Thyroid gland (tissue), 4 donors: ENCODE results near the gene AP4S1. TPM values are rescaled to one million over a fixed set of nuclear protein-coding genes. Genes with fewer than 3 reads are reported as not detected.

Experiments used
- DNase-seq, 2 donors: peaks; one replicate each; pipeline ENCODE4 v3.0.0-alpha.2; 2019
- H3K27ac ChIP-seq, 3 donors: fragments of 200-600 bp; sonication (generic); 1 replicate in 2 of 3; 2 replicates in 1 of 3; pipeline ENCODE4 v1.5.1; 2016 to 2019; ENCODE audit warnings: mild to moderate bottlenecking in 1 of 3, moderate library complexity in 1 of 3
- H3K27me3 ChIP-seq: fragments of 200-600 bp; sonication (generic); one replicate; pipeline ENCODE4 v1.5.1; 2019
- H3K36me3 ChIP-seq, 2 donors: fragments of 200-600 bp; sonication (generic); one replicate each; pipeline ENCODE4 v1.5.1; 2016 to 2019
- H3K4me1 ChIP-seq, 2 donors: fragments of 200-600 bp; sonication (generic); one replicate each; pipeline ENCODE4 v1.5.1; 2017 to 2019
- H3K4me3 ChIP-seq, 3 donors: fragments of 200-600 bp; sonication (generic); replicated peaks in 1 of 3; 1 replicate in 2 of 3; 2 replicates in 1 of 3; pipeline ENCODE4 v1.5.1; 2016; ENCODE audit warnings: mild to moderate bottlenecking in 1 of 3
- H3K9me3 ChIP-seq: fragments of 200-600 bp; sonication (generic); one replicate; pipeline ENCODE4 v1.5.1; 2017
- CTCF ChIP-seq, 6 experiments: fragments of 200-600 bp in 3 of 6; fragments of 450-650 bp in 3 of 6; sonication (generic) in 3 of 6; IDR thresholded peaks; one replicate each; pipeline ENCODE4 v1.5.1; 2016 to 2019; ENCODE audit warnings: antibody characterized with exemption in 6 of 6, mild to moderate bottlenecking in 2 of 6, inconsistent platforms in 1 of 6, moderate library complexity in 1 of 6
- POLR2A ChIP-seq, 2 donors: fragments of 450-650 bp; IDR thresholded peaks; one replicate each; pipeline ENCODE4 v1.6.1; 2017; ENCODE audit warnings: antibody characterized with exemption in 2 of 2, mild to moderate bottlenecking in 2 of 2, moderate library complexity in 1 of 2
- WGBS, 2 donors: methylation state at CpG; one replicate each; pipeline ENCODE4 v1.1.5; 2017; 5-methylcytosine and 5-hydroxymethylcytosine counted together
- intact Hi-C: fragments of 100-400 bp; cut with DNase I; formaldehyde crosslinking; loops from one replicate; pipeline ENCODE4 v1.15.1; 2023
- total RNA-seq, 4 donors: library from RNA; depleted of rRNA; stranded (reverse); fragments of >200 nt; gene quantifications; one replicate each; pipeline ENCODE4 v1.2.3, GENCODE V29; 2016

Gene AP4S1
- total RNA-seq, 4 donors from 2014 or later = 19.5 to 33.9 (median 24.3) TPM

- Histone ChIP-seq H3K27me3 (no peaks in the 10 kb centered on the region), H3K27ac (no peak overlapping the region), H3K4me3 (no peak overlapping the region), H3K36me3 (peaks cover 26 to 30% of the 10 kb centered on the region in 2 donors), H3K9me3 (no peaks in the 10 kb centered on the region), H3K4me1 (peaks cover 4 to 5% of the 10 kb centered on the region in 2 donors)
- 90 to 100% methylated on average over 1 of the region's 1 CpG for WGBS, 2 donors
- intact Hi-C loops = no loop called here
- TF ChIP-seq CTCF (IDR thresholded peaks at IDR 0.05) = no peak
- no peak for TF ChIP-seq POLR2A (IDR thresholded peaks at IDR 0.05)
- no peak for DNase-seq
These were observed 71.6 kb downstream of the AP4S1 start for GRCh38 chr14:31097081-31097480.

- no peak overlapping the region for H3K4me3 ChIP-seq
- 91 to 94% methylated on average over 3 of the region's 3 CpGs for WGBS, 2 donors
- H3K9me3 ChIP-seq = no peaks in the 10 kb centered on the region
- H3K4me1 ChIP-seq = no peaks in the 10 kb centered on the region
- H3K36me3 ChIP-seq = peaks cover 62 to 81% of the 10 kb centered on the region in 2 donors
- DNase-seq = no peak
- H3K27ac ChIP-seq = no peak overlapping the region
- H3K27me3 ChIP-seq = no peaks in the 10 kb centered on the region
- intact Hi-C loops = no loop called here
- no peak for TF ChIP-seq POLR2A (IDR thresholded peaks at IDR 0.05)
These were observed 81.3 kb downstream of the AP4S1 start for GRCh38 chr14:31106768-31107167.

GRCh38 chr14:31109257-31109656, 83.8 kb downstream of the AP4S1 start:
- Histone ChIP-seq H3K27ac (no peak overlapping the region), H3K27me3 (no peaks in the 10 kb centered on the region), H3K4me3 (no peak overlapping the region), H3K9me3 (no peaks in the 10 kb centered on the region), H3K36me3 (peaks cover 62 to 79% of the 10 kb centered on the region in 2 donors), H3K4me1 (no peaks in the 10 kb centered on the region)
- no peak for DNase-seq
- WGBS, 2 donors = 93 to 94% methylated on average over 11 of the region's 11 CpGs
- TF ChIP-seq POLR2A (IDR thresholded peaks at IDR 0.05) (no peak), CTCF (IDR thresholded peaks at IDR 0.05) (no peak)
- intact Hi-C loops = no loop called here

- no peaks in the 10 kb centered on the region for H3K27me3 ChIP-seq
- no peak overlapping the region for H3K27ac ChIP-seq
- no peaks in the 10 kb centered on the region for H3K9me3 ChIP-seq
- 96 to 98% methylated on average over 2 of the region's 2 CpGs for WGBS, 2 donors
- no peaks in the 10 kb centered on the region for H3K4me1 ChIP-seq
- H3K4me3 ChIP-seq = no peak overlapping the region
- intact Hi-C loops = no loop called here
- H3K36me3 ChIP-seq = peaks cover 66 to 78% of the 10 kb centered on the region in 2 donors
- no peak for DNase-seq
- no peak for TF ChIP-seq CTCF (IDR thresholded peaks at IDR 0.05)
- no peak for TF ChIP-seq POLR2A (IDR thresholded peaks at IDR 0.05)
These were observed 85.4 kb downstream of the AP4S1 start for GRCh38 chr14:31110872-31111271.

GRCh38 chr14:31113794-31114193, 88.3 kb downstream of the AP4S1 start:
- TF ChIP-seq POLR2A (IDR thresholded peaks at IDR 0.05) (no peak), CTCF (IDR thresholded peaks at IDR 0.05) (no peak)
- no peaks in the 10 kb centered on the region for H3K9me3 ChIP-seq
- 96 to 99% methylated on average over 3 of the region's 3 CpGs for WGBS, 2 donors
- no peaks in the 10 kb centered on the region for H3K27me3 ChIP-seq
- H3K4me1 ChIP-seq = no peaks in the 10 kb centered on the region
- DNase-seq = no peak
- H3K36me3 ChIP-seq = peaks cover 59 to 71% of the 10 kb centered on the region in 2 donors
- H3K4me3 ChIP-seq = no peak overlapping the region
- intact Hi-C loops = no loop called here
- H3K27ac ChIP-seq = no peak overlapping the region

GRCh38 chr14:31118892-31119291, 93.4 kb downstream of the AP4S1 start:
- H3K4me3 ChIP-seq = no peak overlapping the region
- no peaks in the 10 kb centered on the region for H3K9me3 ChIP-seq
- H3K36me3 ChIP-seq = peaks cover 56 to 77% of the 10 kb centered on the region in 2 donors
- H3K4me1 ChIP-seq = no peaks in the 10 kb centered on the region
- intact Hi-C loops = no loop called here
- TF ChIP-seq CTCF (IDR thresholded peaks at IDR 0.05) = no peak
- TF ChIP-seq POLR2A (IDR thresholded peaks at IDR 0.05) = no peak
- 87 to 88% methylated on average over 3 of the region's 3 CpGs for WGBS, 2 donors
- H3K27ac ChIP-seq = no peak overlapping the region
- no peaks in the 10 kb centered on the region for H3K27me3 ChIP-seq
- DNase-seq = no peak
